HG02798 (cell line): ENCODE data around the gene ADCY6.

Experiments used
- ATAC-seq: cut with Tn5 transposase; IDR thresholded peaks from one replicate; pipeline ENCODE4 v1.9.1; 2021; ENCODE audit warnings: mild to moderate bottlenecking; ENCODE audit not compliant: unreplicated experiment, poor library complexity

Gene ADCY6

DNA sequence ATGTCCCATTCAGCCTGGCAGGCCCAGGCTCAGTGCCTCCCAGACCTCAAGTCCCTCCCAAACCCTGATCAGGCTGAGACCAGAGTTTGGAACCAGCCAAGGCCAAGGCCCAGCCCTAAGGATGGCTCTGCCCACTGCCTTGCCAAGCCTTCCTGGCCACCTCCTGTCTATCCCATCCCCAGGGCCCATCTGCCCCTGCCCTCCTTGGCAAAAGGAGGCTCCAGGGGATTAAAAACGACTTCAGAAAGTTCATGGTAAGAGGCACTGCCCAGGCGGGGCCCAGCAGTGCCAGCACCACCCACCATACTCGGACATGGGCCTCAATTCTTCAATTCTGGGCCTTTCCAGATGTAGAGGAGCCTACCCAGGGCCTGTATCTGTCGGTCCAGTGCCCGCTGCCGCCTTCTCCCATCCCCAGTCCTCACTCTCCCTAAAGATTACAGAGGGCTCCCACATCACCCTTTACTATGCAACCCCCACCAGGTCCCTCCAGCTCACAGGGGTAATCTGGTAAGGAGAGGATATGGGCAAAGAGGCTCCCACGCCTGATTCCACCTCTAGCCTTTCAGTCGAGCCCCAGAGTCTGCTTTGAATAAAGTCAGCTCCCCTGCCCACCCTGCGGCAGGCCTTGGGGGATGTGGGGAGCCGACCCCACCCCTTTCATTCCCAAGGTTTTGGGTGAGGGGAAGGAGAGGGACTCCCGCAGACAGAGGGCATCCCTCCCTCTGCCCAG, 932 bp downstream of the ADCY6 start:
- ATAC-seq, result no peak

DNA sequence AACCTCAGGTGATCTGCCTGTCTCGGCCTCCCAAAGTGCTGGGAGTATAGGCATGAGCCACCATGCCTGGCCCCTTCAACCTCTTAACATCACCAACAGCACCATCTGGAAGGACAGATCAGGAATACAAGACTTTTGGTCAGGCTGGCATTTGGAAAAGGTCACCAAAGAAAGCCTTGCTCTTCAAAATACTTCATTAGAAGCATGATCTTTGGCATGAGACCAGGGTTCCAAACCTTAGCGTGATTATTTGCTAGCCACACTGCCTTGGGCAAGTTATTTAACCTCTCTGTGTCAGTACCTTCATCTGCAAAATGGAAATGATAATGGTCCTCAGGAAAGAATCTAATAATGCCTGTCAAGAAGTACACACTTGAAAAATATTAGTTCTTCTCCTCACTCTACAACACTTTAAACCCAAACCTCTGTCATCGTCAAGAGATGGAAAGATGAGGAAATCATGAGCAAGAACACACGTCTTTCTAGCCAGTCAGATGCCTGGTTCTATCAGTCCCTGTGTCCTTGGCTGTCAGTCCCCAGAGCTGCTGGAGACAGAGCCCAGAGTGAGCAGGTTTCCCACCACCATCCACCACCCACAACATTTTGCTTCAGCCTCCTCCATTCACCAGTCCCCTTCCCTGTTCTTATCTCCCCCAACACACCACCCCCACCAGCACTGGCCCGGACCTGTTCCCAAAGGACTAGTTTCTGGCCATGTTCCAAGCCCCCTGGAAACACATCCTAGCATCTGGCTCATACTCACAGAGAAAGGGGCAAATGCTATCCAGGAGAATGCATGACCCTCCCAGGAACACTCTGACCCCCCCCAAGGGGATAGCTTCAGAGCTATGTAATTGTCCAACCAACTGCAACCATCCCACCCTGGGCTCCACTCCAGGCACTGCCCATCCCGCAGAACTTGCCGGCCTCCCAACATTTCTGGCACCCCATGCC, 2.0 kb downstream of the ADCY6 start:
- ATAC-seq, result no peak

GRCh38 chr12:48783432-48783831, 5.5 kb downstream of the ADCY6 start:
- no peak for ATAC-seq

- ATAC-seq, result no peak
Measured at GRCh38 chr12:48782457-48783395, 6.2 kb downstream of the ADCY6 start.

GRCh38 chr12:48781750-48782456, 7.0 kb downstream of the ADCY6 start:
- ATAC-seq, result no peak

DNA sequence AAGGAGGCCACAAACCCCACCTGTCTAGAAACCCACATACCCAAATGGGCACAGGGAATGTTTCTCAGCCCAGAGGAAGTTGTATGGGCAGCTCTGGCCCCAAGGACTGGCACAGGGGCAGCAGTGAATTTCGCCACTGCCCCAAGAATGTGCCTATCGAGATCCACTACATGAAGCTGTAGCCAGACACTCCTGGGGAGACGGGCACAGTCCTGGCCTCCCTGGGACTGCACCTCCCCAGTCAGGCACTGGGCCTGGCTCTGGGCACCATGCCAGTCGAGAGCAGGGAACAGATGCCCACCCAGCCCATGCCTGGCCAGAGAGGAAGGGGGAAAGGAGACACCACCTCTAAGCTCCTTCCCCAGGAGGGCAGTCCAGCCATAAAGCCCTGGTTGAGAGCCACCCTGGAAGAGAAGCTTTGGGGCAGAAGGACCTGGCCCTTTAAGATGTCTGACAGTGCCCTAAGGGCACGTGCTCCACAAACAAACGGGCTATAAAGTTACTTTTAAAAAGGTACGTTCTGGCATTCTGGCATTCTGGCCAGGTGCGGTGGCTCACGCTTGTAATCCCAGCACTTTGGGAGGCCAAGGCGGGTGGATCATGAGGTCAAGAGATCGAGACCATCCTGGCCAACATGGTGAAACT, 8.4 kb downstream of the ADCY6 start:
- no peak for ATAC-seq

GRCh38 chr12:48779869-48780268, 9.0 kb downstream of the ADCY6 start:
- ATAC-seq, result no peak

- no peak for ATAC-seq
Measured at GRCh38 chr12:48777501-48778400, 11.1 kb downstream of the ADCY6 start.

GRCh38 chr12:48776956-48777355, 11.9 kb downstream of the ADCY6 start:
- no peak for ATAC-seq

DNA sequence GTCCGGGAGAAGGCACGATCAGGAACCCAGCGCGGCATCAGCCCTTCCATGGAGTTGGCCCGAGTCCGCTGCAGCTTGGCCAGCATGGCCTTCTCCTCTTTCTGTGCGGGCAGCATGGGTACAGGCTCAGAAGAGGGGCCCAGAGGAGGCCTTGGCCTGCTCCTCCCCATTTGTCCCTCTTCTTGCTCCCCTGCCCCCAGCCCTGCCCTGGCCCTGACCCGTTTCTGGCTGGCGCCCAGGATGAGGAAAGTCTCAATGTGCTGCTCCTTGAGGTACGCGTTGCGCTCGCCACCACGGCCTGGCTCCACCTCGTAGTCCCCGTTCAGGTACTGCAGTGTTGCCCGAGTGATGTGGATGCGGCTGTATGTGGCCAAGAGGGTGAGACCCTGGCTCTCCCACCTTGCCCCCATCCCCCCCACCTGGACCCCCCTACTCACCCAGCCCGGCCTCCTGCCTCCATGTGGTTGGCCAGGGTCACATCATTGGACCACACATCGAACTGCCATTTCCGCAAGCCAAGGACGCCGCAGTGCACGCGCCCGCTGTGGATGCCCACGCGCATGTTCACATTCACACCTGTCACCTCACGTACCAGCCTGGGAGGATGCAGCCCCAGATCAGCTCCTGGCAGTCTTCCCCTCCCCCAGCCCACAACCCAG, 12.8 kb downstream of the ADCY6 start:
- ATAC-seq, result no peak

DNA sequence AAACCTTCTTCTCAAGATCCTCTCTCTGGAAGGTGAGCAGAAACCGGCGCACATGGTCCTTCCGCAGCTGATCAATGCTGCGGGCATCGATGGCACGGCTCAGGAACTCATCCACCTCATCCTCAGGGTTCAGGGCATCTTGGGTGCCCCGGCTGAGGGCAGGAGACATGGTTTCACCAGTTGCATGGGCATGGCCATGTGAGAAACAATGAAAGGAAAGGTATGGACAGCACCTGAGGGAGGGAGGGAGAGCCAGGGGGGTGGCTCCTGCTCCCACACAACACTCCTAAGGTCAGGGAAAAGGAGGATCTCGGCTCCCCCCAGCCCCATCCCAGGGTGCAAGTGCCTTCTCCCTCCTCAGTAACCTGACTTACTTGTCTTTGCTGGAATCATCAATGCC, 13.6 kb downstream of the ADCY6 start:
- ATAC-seq, result no peak

DNA sequence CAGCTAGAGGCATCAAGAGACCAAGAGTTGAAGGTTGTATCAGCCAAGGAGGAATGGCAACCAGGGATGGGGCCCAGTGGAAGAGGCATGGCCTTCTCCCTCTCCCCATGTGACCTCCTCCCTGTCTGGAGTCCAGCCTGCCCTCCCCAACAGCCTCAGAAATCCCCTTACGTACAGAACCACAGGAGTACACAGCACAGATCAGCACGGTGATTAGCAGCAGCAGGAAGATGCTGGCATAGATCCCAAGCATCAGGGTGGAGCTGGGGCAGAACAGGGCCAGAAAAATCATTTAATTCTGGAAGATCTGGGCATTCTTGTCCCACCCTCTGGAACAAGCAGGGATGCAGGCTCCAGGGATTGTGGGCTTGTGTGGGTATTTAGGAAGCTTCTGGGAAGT, 14.4 kb downstream of the ADCY6 start:
- no peak for ATAC-seq

- ATAC-seq, result no peak
Measured at GRCh38 chr12:48773686-48774085, 15.2 kb downstream of the ADCY6 start.

GRCh38 chr12:48771588-48772112, 17.2 kb downstream of the ADCY6 start:
- ATAC-seq, result no peak

DNA sequence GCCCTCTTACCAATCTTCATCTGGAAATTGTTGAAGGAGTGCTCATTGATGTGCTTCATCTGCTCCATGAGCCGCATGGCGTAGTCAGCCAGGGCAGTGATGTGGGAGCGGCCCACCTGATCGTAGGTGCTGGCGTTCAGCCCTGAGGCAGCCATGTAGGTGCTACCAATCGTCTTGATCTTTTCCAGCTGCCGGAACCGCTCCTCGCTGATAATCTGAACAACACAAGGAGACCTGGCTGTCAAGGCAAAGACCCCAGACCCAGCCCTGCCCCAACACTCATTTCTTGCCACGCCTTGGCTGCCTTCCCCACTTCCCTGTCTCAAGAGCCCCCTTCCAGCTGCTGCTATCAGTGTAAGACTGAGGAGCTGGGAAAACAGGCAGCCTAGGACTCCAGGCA, 18.1 kb downstream of the ADCY6 start:
- ATAC-seq, result no peak

- no peak for ATAC-seq
Measured at GRCh38 chr12:48768736-48769135, 20.2 kb downstream of the ADCY6 start.

DNA sequence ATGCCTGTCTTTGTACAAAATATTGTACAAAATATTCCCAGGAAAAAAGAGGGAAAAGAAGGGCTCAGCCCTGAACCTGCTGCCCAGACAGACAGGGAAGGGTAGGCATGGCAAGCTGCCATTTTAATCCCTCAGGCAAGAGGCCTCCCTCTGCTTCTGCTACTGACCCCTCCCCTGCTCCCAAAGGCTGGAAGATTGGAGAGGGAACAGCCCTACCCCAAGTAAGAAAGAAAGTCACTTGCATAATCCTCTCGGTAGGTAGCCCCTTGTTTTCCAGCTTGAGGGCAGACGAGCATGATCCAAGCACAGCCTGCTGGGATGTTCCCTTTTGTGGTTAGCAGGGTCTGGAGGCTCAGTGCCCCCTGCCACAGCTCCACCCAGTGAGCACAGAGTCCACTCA, 20.7 kb downstream of the ADCY6 start:
- no peak for ATAC-seq

- no peak for ATAC-seq
Measured at GRCh38 chr12:48767521-48767920, 21.4 kb downstream of the ADCY6 start.
